ENCODE results near the gene VGLL2. TPM values are rescaled to one million over a fixed set of nuclear protein-coding genes. Genes with fewer than 3 reads are reported as not detected.

Gene VGLL2
- total RNA-seq, 2 donors from 2014 or later, result not detected

- ATAC-seq (ENCODE audit: insufficient number of reproducible peaks, low FRiP score, low read depth) (no peak), DNase-seq (ENCODE audit: low spot score) (no peak)
- Histone ChIP-seq H3K4me1 (ENCODE audit: control insufficient read depth in 1 of 2, low read depth in 2 of 2) (no peaks in the 10 kb centered on the region), H3K4me3 (no peak overlapping the region), H3K36me3 (no peaks in the 10 kb centered on the region), H3K9me3 (no peaks in the 10 kb centered on the region), H3K27ac (no peak overlapping the region), H3K27me3 (replicated peaks; ENCODE audit: insufficient read depth) (no peaks in the 10 kb centered on the region)
- TF ChIP-seq, protein P1, sequence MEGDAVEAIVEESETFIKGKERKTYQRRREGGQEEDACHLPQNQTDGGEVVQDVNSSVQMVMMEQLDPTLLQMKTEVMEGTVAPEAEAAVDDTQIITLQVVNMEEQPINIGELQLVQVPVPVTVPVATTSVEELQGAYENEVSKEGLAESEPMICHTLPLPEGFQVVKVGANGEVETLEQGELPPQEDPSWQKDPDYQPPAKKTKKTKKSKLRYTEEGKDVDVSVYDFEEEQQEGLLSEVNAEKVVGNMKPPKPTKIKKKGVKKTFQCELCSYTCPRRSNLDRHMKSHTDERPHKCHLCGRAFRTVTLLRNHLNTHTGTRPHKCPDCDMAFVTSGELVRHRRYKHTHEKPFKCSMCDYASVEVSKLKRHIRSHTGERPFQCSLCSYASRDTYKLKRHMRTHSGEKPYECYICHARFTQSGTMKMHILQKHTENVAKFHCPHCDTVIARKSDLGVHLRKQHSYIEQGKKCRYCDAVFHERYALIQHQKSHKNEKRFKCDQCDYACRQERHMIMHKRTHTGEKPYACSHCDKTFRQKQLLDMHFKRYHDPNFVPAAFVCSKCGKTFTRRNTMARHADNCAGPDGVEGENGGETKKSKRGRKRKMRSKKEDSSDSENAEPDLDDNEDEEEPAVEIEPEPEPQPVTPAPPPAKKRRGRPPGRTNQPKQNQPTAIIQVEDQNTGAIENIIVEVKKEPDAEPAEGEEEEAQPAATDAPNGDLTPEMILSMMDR (IDR thresholded peaks at IDR 0.05), result no peak
Observed at GRCh38 chr6:117307655-117308054, 42.3 kb downstream of the VGLL2 start.

DNA sequence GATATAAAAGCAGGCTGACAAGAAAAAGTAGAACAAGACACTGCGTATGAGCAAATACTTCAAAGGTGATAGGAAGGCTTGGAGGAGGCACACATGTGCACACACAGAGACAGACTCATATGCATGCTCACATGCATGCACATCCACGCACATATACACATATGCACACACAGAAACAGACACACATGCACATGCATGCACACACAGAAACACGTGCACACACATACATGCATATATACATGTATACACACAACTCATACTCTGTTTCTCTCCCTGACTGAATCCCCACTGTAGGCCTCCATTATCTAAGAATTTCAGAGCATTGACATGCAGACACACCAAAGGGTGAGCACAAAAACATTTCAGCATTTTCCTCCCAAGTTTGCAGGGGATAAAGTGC is 43.7 kb downstream of the VGLL2 start:
- Histone ChIP-seq H3K4me3 (no peak overlapping the region), H3K27me3 (replicated peaks; ENCODE audit: insufficient read depth) (no peaks in the 10 kb centered on the region), H3K9me3 (no peaks in the 10 kb centered on the region), H3K36me3 (no peaks in the 10 kb centered on the region), H3K27ac (no peak overlapping the region), H3K4me1 (ENCODE audit: control insufficient read depth in 1 of 2, low read depth in 2 of 2) (no peaks in the 10 kb centered on the region)
- no peak for ATAC-seq (ENCODE audit: insufficient number of reproducible peaks, low FRiP score, low read depth)
- TF ChIP-seq, protein P1 (IDR thresholded peaks at IDR 0.05), result no peak
- no peak for DNase-seq (ENCODE audit: low spot score)

DNA sequence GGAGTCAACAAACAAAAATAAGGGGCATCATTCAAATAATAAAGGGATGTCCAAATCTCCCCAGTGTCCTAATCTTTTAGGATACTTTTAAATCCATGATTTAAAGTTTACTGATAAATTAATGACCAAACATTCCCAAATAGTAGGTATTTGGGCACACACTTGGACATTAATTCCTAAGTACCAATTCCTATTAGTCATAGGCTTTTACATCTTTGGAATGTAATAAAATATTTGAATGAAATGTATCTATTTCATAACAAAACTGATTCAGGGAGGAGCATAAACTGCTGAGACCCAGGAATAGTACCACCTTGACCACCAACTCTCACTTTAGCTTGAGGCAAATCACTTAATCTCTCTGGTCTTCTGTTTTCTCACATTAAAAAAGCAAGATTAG is 44.3 kb downstream of the VGLL2 start:
- TF ChIP-seq, protein P1 (IDR thresholded peaks at IDR 0.05), result no peak
- Histone ChIP-seq H3K9me3 (no peaks in the 10 kb centered on the region), H3K4me1 (ENCODE audit: control insufficient read depth in 1 of 2, low read depth in 2 of 2) (no peaks in the 10 kb centered on the region), H3K27ac (no peak overlapping the region), H3K36me3 (no peaks in the 10 kb centered on the region), H3K4me3 (no peak overlapping the region), H3K27me3 (replicated peaks; ENCODE audit: insufficient read depth) (no peaks in the 10 kb centered on the region)
- no peak for DNase-seq (ENCODE audit: low spot score)
- ATAC-seq (ENCODE audit: insufficient number of reproducible peaks, low FRiP score, low read depth), result no peak

DNA sequence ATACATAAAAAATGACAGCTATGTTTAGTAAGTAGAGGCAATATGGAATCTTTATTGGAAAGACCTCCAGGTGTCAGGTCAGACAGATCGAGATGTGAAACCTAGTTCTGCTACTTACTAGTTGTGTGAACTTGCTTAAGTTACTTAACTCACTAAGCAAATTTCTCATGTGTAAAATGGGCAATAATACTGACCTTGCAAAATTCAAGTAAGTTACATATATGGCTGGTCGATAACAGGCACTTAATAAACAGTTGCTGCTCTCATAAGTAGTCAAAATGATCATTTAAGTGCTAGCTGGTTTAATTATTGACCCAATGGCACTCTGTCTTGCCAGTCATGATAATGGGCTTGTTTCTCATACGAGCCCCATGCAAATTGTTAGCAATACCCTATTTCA is 46.0 kb downstream of the VGLL2 start:
- Histone ChIP-seq H3K27ac (no peak overlapping the region), H3K36me3 (no peaks in the 10 kb centered on the region), H3K27me3 (replicated peaks; ENCODE audit: insufficient read depth) (no peaks in the 10 kb centered on the region), H3K9me3 (no peaks in the 10 kb centered on the region), H3K4me3 (no peak overlapping the region), H3K4me1 (ENCODE audit: control insufficient read depth in 1 of 2, low read depth in 2 of 2) (no peaks in the 10 kb centered on the region)
- DNase-seq (ENCODE audit: low spot score) (no peak), ATAC-seq (ENCODE audit: insufficient number of reproducible peaks, low FRiP score, low read depth) (no peak)
- TF ChIP-seq, protein P1 (IDR thresholded peaks at IDR 0.05), result no peak

DNA sequence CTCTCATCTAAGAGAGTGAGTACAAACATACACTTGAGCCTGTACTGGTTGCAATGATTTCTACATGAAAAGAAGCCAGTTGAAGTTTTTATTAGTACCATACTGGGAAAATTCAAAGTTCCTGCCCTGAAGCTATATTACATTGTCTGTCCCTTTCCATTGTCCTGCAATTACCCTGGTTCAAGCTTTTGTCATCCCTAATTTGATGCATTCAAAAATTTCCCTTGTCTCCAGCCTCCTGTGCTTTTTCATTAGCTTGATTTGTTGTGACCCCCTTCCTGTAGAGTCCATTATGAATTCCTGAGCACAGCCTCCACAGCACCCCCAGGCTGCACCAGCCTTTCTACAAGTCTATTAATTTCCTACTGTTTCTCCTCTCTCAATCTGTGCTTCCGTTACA is 46.4 kb downstream of the VGLL2 start:
- Histone ChIP-seq H3K27me3 (replicated peaks; ENCODE audit: insufficient read depth) (no peaks in the 10 kb centered on the region), H3K27ac (no peak overlapping the region), H3K36me3 (no peaks in the 10 kb centered on the region), H3K4me1 (ENCODE audit: control insufficient read depth in 1 of 2, low read depth in 2 of 2) (no peaks in the 10 kb centered on the region), H3K9me3 (no peaks in the 10 kb centered on the region), H3K4me3 (no peak overlapping the region)
- DNase-seq (ENCODE audit: low spot score) (no peak), ATAC-seq (ENCODE audit: insufficient number of reproducible peaks, low FRiP score, low read depth) (no peak)
- TF ChIP-seq, protein P1 (IDR thresholded peaks at IDR 0.05), result no peak
